ENCODE results near the gene WDR44.
"Not testable (repeated sequence)": the region's sequence is repeated elsewhere in the genome, so short reads cannot be mapped to it uniquely, and the experiment has no call there.

Gene WDR44

GRCh38 chrX:118459494-118459893 lies 113.6 kb downstream of the WDR44 start:
- no peak overlapping the region for H3K4me3 ChIP-seq (ENCODE audit: low read depth, low read length)
- H3K4me1 ChIP-seq (ENCODE audit: control insufficient read depth in 1 of 2, insufficient read depth in 2 of 2, low read length in 2 of 2), result no peaks in the 10 kb centered on the region
- no peak overlapping the region for H3K27ac ChIP-seq (ENCODE audit: low read depth, low read length)
- H3K36me3 ChIP-seq (ENCODE audit: control insufficient read depth in 1 of 2, insufficient read depth in 2 of 2, low read length in 2 of 2), result no peaks in the 10 kb centered on the region
- H3K14ac ChIP-seq (ENCODE audit: low read length), result no peak overlapping the region
- no peaks in the 10 kb centered on the region for H3K27me3 ChIP-seq (ENCODE audit: insufficient read depth, low read length)
- H3K79me2 ChIP-seq (ENCODE audit: control insufficient read depth, insufficient read depth, low read length, poor library complexity), result no peaks in the 10 kb centered on the region
- no peaks in the 10 kb centered on the region for H3K9me3 ChIP-seq (ENCODE audit: insufficient read depth, low read depth, low read length)
- no peak overlapping the region for H2BK12ac ChIP-seq (ENCODE audit: low read length)
- H3K23ac ChIP-seq (ENCODE audit: low read length), result no peak overlapping the region
- H3K18ac ChIP-seq (ENCODE audit: low read length), result no peak overlapping the region
- no peaks in the 10 kb centered on the region for H3K79me1 ChIP-seq (ENCODE audit: low read length)
- no peak overlapping the region for H4K8ac ChIP-seq (ENCODE audit: low read depth, low read length)
- H3K9ac ChIP-seq (ENCODE audit: low read length), result no peak overlapping the region
- no peak overlapping the region for H4K12ac ChIP-seq (ENCODE audit: low read depth, low read length)
- WGBS (ENCODE audit: extremely low coverage, insufficient coverage, insufficient read length), result no CpG with 5 or more reads among the region's 4 CpGs
- H2BK120ac ChIP-seq (ENCODE audit: insufficient read depth, low read length, poor library complexity), result no peak overlapping the region
- no peak overlapping the region for H3K4me2 ChIP-seq (ENCODE audit: low read length)
- no peak overlapping the region for H2AFZ ChIP-seq (ENCODE audit: insufficient read depth, low read length, poor library complexity)
- no peak overlapping the region for H3K4ac ChIP-seq (ENCODE audit: low read depth, low read length)
- DNase-seq, result peak in 1 of 2 donors; percentile 56
- no peak overlapping the region for H2AK5ac ChIP-seq (ENCODE audit: low read length)
- H2BK5ac ChIP-seq (ENCODE audit: low read depth, low read length, poor library complexity), result no peak overlapping the region
- H4K91ac ChIP-seq (ENCODE audit: low read depth, low read length), result no peak overlapping the region

- Histone ChIP-seq H4K91ac (ENCODE audit: low read depth, low read length) (no peak overlapping the region), H2AFZ (ENCODE audit: insufficient read depth, low read length, poor library complexity) (no peak overlapping the region), H3K79me2 (ENCODE audit: control insufficient read depth, insufficient read depth, low read length, poor library complexity) (no peaks in the 10 kb centered on the region), H3K79me1 (ENCODE audit: low read length) (no peaks in the 10 kb centered on the region), H4K12ac (ENCODE audit: low read depth, low read length) (no peak overlapping the region), H3K23ac (ENCODE audit: low read length) (no peak overlapping the region), H3K4me1 (ENCODE audit: control insufficient read depth in 1 of 2, insufficient read depth in 2 of 2, low read length in 2 of 2) (no peaks in the 10 kb centered on the region), H4K8ac (ENCODE audit: low read depth, low read length) (no peak overlapping the region), H3K4me3 (ENCODE audit: low read depth, low read length) (no peak overlapping the region), H3K36me3 (ENCODE audit: control insufficient read depth in 1 of 2, insufficient read depth in 2 of 2, low read length in 2 of 2) (no peaks in the 10 kb centered on the region), H3K14ac (ENCODE audit: low read length) (no peak overlapping the region), H2AK5ac (ENCODE audit: low read length) (no peak overlapping the region), H3K9me3 (ENCODE audit: insufficient read depth, low read depth, low read length) (no peaks in the 10 kb centered on the region), H2BK5ac (ENCODE audit: low read depth, low read length, poor library complexity) (no peak overlapping the region), H3K18ac (ENCODE audit: low read length) (no peak overlapping the region), H3K9ac (ENCODE audit: low read length) (no peak overlapping the region), H3K4ac (ENCODE audit: low read depth, low read length) (no peak overlapping the region), H3K4me2 (ENCODE audit: low read length) (no peak overlapping the region), H2BK120ac (ENCODE audit: insufficient read depth, low read length, poor library complexity) (no peak overlapping the region), H3K27me3 (ENCODE audit: insufficient read depth, low read length) (no peaks in the 10 kb centered on the region), H2BK12ac (ENCODE audit: low read length) (no peak overlapping the region), H3K27ac (ENCODE audit: low read depth, low read length) (no peak overlapping the region)
- WGBS (ENCODE audit: extremely low coverage, insufficient coverage, insufficient read length), result no CpG with 5 or more reads among the region's 6 CpGs
- no peak for DNase-seq
These were observed 118.6 kb downstream of the WDR44 start for GRCh38 chrX:118464501-118464900.

- H3K23ac ChIP-seq (ENCODE audit: low read length), result no peak overlapping the region
- no peaks in the 10 kb centered on the region for H3K9me3 ChIP-seq (ENCODE audit: insufficient read depth, low read depth, low read length)
- no CpG with 5 or more reads among the region's 7 CpGs for WGBS (ENCODE audit: extremely low coverage, insufficient coverage, insufficient read length)
- H3K14ac ChIP-seq (ENCODE audit: low read length), result no peak overlapping the region
- H2AK5ac ChIP-seq (ENCODE audit: low read length), result no peak overlapping the region
- no peak overlapping the region for H4K91ac ChIP-seq (ENCODE audit: low read depth, low read length)
- no peak overlapping the region for H4K12ac ChIP-seq (ENCODE audit: low read depth, low read length)
- no peak overlapping the region for H3K4me2 ChIP-seq (ENCODE audit: low read length)
- no peak for DNase-seq
- H3K79me1 ChIP-seq (ENCODE audit: low read length), result no peaks in the 10 kb centered on the region
- no peak overlapping the region for H3K9ac ChIP-seq (ENCODE audit: low read length)
- H2AFZ ChIP-seq (ENCODE audit: insufficient read depth, low read length, poor library complexity), result no peak overlapping the region
- H3K79me2 ChIP-seq (ENCODE audit: control insufficient read depth, insufficient read depth, low read length, poor library complexity), result no peaks in the 10 kb centered on the region
- no peaks in the 10 kb centered on the region for H3K4me1 ChIP-seq (ENCODE audit: control insufficient read depth in 1 of 2, insufficient read depth in 2 of 2, low read length in 2 of 2)
- H3K4ac ChIP-seq (ENCODE audit: low read depth, low read length), result no peak overlapping the region
- H3K36me3 ChIP-seq (ENCODE audit: control insufficient read depth in 1 of 2, insufficient read depth in 2 of 2, low read length in 2 of 2), result no peaks in the 10 kb centered on the region
- H2BK12ac ChIP-seq (ENCODE audit: low read length), result no peak overlapping the region
- H3K27ac ChIP-seq (ENCODE audit: low read depth, low read length), result no peak overlapping the region
- H2BK5ac ChIP-seq (ENCODE audit: low read depth, low read length, poor library complexity), result no peak overlapping the region
- H2BK120ac ChIP-seq (ENCODE audit: insufficient read depth, low read length, poor library complexity), result no peak overlapping the region
- no peak overlapping the region for H4K8ac ChIP-seq (ENCODE audit: low read depth, low read length)
- no peaks in the 10 kb centered on the region for H3K27me3 ChIP-seq (ENCODE audit: insufficient read depth, low read length)
- H3K4me3 ChIP-seq (ENCODE audit: low read depth, low read length), result no peak overlapping the region
- H3K18ac ChIP-seq (ENCODE audit: low read length), result no peak overlapping the region
These were observed 122.2 kb downstream of the WDR44 start for GRCh38 chrX:118468122-118468521.

DNA sequence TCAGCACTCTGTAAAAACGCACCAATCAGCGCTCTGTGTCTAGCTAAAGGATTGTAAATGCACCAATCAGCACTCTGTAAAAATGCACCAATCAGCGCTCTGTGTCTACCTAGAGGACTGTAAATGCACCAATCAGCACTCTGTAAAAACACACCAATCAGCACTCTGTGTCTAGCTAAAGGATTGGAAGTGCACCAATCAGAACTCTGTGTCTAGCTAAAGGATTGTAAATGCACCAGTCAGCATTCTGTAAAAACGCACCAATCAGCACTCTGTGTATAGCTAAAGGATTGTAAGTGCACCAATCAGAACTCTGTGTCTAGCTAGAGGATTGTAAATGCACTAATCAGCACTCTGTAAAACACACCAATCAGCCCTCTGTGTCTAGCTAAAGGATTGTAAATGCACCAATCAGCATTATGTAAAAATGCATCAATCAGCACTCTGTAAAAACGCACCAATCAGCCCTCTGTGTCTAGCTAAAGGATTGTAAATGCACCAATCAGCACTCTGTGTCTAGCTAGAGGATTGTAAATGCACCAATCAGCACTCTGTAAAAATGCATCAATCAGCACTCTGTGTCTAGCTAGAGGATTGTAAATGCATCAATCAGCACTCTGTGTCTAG lies 124.9 kb downstream of the WDR44 start:
- H2BK12ac ChIP-seq (ENCODE audit: low read length); H3K4me1 ChIP-seq (ENCODE audit: control insufficient read depth in 1 of 2, insufficient read depth in 2 of 2, low read length in 2 of 2); H3K9me3 ChIP-seq (ENCODE audit: insufficient read depth, low read depth, low read length); H3K18ac ChIP-seq (ENCODE audit: low read length); H3K4ac ChIP-seq (ENCODE audit: low read depth, low read length); H3K27me3 ChIP-seq (ENCODE audit: insufficient read depth, low read length); H3K4me2 ChIP-seq (ENCODE audit: low read length); H2BK120ac ChIP-seq (ENCODE audit: insufficient read depth, low read length, poor library complexity); DNase-seq; H3K14ac ChIP-seq (ENCODE audit: low read length); H3K23ac ChIP-seq (ENCODE audit: low read length); H3K79me1 ChIP-seq (ENCODE audit: low read length); H4K91ac ChIP-seq (ENCODE audit: low read depth, low read length); H2AK5ac ChIP-seq (ENCODE audit: low read length); H3K27ac ChIP-seq (ENCODE audit: low read depth, low read length); H3K79me2 ChIP-seq (ENCODE audit: control insufficient read depth, insufficient read depth, low read length, poor library complexity); H4K12ac ChIP-seq (ENCODE audit: low read depth, low read length); H3K9ac ChIP-seq (ENCODE audit: low read length); H3K36me3 ChIP-seq (ENCODE audit: control insufficient read depth in 1 of 2, insufficient read depth in 2 of 2, low read length in 2 of 2); H2BK5ac ChIP-seq (ENCODE audit: low read depth, low read length, poor library complexity); H2AFZ ChIP-seq (ENCODE audit: insufficient read depth, low read length, poor library complexity); H3K4me3 ChIP-seq (ENCODE audit: low read depth, low read length); H4K8ac ChIP-seq (ENCODE audit: low read depth, low read length): not testable (repeated sequence)
- WGBS (ENCODE audit: extremely low coverage, insufficient coverage, insufficient read length), result no CpG with 5 or more reads among the region's 5 CpGs
